GM13977 (cell line): Measurements from ENCODE around the gene GMDS.

ENCODE experiments used
- DNase-seq: peaks from one replicate; pipeline ENCODE4 v3.0.0; 2012; ENCODE audit warnings: low spot score
- in situ Hi-C: fragments of 300-500 bp; cut with MboI; formaldehyde crosslinking; loops from one replicate; pipeline ENCODE4 v1.12.0; 2022; ENCODE audit warnings: low sequenced_read_pairs, low pct_unique_long_range_greater_than_20kb, mixed read lengths, inconsistent platforms; ENCODE audit not compliant: unreplicated experiment
- TF ChIP-seq, protein P1 (sequence below): IDR thresholded peaks from 2 replicates; pipeline ENCODE4 v1.5.1; 2012; ENCODE audit warnings: mild to moderate bottlenecking, control low read depth; ENCODE audit not compliant: insufficient read depth; ENCODE audit errors: extremely low read depth, missing control alignments

GMDS gene

DNA sequence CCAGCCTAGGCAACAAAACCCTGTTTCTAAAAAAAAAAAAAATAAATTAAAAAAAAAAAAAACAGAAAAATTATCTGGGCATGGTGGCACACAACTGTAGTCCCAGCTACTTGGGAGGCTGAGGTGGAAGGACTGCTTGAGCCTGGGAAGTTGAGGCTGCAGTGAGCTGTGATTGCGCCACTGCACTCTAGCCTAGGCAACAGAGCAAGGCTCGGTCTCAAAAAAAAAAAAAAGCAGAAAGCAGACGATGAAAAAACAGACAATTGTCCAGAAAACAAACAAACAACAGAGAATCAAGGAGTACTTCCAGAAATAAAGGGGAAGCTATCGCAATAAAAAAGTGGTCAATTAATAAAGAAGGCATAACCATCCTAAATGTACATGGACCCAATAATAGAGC lies 229.4 kb downstream of the GMDS start:
- DNase-seq = no peak
- TF ChIP-seq, protein P1, sequence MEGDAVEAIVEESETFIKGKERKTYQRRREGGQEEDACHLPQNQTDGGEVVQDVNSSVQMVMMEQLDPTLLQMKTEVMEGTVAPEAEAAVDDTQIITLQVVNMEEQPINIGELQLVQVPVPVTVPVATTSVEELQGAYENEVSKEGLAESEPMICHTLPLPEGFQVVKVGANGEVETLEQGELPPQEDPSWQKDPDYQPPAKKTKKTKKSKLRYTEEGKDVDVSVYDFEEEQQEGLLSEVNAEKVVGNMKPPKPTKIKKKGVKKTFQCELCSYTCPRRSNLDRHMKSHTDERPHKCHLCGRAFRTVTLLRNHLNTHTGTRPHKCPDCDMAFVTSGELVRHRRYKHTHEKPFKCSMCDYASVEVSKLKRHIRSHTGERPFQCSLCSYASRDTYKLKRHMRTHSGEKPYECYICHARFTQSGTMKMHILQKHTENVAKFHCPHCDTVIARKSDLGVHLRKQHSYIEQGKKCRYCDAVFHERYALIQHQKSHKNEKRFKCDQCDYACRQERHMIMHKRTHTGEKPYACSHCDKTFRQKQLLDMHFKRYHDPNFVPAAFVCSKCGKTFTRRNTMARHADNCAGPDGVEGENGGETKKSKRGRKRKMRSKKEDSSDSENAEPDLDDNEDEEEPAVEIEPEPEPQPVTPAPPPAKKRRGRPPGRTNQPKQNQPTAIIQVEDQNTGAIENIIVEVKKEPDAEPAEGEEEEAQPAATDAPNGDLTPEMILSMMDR = no peak
- in situ Hi-C loops = no loop called here

DNA sequence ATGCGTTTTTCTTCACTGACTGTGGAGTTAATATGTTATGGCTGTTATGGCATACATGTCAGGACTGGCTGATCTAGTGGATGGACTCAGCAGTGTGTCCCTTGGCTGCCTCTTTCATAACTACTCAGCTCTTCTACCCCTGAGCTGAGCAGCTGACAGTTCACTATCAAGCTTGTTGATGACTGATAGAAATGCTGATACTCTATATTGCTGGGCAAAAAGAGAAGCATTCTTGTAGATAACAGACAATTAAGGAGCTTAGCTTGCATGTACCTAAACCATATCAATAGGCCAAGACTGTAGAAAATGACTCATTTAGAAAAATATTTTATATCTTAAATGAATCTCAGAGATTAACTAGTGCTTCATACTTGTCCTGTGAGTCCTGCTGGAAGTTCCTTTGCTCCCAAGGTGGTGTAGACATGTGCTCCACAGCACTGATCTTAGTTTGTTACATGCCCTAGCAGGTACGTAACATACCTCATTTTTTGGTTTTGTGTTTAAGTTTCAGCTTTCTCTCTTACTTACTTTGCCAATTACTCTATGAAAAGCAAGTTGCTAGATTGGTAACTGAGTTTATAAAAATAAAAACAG lies 236.9 kb downstream of the GMDS start:
- no peak for DNase-seq
- TF ChIP-seq, protein P1 = no peak
- in situ Hi-C loops = no loop called here

DNA sequence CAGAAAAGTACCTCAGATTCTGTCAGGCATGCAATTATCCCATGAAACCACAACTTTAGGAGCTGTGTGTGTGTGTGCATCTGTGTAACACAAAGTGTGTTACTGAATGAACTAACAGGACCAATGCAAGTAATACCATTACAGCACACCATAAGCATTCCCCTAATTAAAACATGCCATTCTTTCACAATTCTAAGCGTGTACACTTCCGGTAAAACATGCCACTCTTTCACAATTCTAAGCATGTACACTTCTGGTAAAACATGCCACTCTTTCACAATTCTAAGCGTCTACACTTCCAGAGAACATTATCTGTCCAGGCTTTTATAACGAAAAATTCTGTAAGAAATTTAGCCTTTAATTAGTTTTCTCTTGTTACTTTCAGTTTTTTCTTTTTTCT lies 238.2 kb downstream of the GMDS start:
- in situ Hi-C loops = no loop called here
- DNase-seq = no peak
- TF ChIP-seq, protein P1 = no peak

DNA sequence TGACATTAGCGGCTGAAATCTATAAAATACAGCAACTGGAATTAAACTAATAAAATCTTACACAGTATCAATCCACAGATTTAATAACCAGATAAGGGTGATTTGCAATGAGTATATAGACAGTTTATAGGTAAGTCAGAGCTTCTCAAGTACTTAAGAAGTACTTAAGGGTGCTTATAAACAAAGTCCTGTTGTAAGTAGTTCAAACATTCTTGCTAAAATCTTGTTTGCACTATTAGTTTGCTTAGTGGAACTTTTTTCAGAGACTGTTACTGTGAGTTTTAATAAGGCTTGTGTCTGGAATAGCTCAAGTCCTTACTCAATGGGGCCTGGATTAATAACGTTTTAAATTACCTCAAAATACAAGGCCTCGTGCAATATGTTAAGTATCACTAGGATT lies 240.5 kb downstream of the GMDS start:
- DNase-seq = no peak
- in situ Hi-C loops = no loop called here
- TF ChIP-seq, protein P1 = no peak

DNA sequence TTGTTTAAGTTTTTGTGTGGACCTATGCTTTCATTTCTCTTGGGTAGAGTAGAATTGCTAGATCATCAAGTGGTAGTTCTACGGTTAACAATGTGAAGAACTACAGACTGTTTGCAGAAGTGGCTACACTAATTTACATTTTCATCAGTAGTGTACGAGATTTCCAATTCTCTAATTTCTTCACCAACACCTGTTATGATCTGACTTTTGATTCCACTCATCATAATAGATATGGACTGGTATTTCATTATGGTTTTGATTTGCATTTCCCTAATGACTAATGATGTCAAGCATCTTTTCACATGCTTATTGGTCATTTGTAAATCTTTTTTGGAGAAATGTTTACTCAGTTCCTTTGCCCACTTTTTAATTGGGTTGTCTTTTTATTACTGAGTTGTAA lies 244.4 kb downstream of the GMDS start:
- TF ChIP-seq, protein P1 = no peak
- in situ Hi-C loops = no loop called here
- no peak for DNase-seq

DNA sequence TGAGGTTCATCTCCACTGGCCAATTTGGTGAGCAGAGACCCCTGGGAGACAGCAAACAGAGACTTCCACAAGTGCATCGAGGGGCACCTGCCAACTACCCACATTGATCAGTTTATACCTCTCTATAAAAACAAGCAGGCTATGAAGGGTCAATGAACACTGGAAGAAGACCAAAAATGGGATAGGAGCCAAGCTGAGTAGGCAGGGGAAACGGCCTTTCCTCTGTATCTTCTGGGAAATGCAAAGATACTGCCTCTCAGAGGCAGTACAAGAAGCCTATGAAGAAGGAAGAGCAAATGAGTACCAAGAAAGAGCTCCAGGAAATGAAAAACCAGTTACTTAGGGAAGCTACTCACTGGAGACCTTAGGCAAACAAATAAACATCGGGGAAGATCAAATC lies 247.7 kb downstream of the GMDS start:
- TF ChIP-seq, protein P1 = no peak
- in situ Hi-C loops = no loop called here
- no peak for DNase-seq

DNA sequence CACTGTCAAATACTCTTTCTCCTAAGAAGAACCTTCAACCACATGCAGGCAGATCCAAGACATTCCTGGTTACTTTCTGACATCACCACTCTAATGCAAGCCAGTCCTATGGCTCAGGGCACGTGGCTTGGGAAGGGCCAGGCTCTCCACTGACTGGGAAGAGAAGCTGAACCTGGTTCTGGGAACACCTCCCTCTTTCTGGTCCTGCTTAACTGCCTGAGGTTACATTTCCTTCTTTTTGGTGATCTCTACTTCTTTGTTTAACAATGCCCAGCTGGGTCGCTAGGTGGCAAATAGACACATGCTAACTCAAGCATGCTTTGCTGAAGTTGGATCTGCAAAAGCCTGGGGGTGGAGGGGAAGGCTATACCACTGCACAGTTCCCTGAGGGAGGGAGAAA lies 249.8 kb downstream of the GMDS start:
- TF ChIP-seq, protein P1 = no peak
- DNase-seq = no peak
- in situ Hi-C loops = no loop called here
